ENCODE data around the gene ZKSCAN2.

DNA sequence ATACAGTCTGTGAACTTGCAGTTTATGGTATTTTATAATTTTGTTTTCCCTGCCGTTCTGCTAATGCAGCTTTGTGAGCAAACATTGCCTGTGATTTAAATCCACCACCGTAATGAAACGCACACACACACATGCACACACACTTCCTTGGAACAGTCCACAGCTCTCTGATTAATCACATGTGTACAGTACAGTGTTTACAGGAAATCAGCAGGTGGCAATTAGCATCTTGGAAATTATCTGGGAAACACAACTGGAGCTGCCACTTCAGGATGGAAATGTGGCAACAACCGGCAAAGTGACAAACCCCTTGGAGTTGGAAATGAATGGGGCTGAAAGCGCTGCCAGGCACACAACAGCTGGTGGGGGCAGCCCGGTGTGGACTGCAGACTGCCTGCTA is 12.9 kb upstream of the ZKSCAN2 start:
- TF ChIP-seq, protein P1, sequence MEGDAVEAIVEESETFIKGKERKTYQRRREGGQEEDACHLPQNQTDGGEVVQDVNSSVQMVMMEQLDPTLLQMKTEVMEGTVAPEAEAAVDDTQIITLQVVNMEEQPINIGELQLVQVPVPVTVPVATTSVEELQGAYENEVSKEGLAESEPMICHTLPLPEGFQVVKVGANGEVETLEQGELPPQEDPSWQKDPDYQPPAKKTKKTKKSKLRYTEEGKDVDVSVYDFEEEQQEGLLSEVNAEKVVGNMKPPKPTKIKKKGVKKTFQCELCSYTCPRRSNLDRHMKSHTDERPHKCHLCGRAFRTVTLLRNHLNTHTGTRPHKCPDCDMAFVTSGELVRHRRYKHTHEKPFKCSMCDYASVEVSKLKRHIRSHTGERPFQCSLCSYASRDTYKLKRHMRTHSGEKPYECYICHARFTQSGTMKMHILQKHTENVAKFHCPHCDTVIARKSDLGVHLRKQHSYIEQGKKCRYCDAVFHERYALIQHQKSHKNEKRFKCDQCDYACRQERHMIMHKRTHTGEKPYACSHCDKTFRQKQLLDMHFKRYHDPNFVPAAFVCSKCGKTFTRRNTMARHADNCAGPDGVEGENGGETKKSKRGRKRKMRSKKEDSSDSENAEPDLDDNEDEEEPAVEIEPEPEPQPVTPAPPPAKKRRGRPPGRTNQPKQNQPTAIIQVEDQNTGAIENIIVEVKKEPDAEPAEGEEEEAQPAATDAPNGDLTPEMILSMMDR (IDR thresholded peaks at IDR 0.05) = no peak
- TF ChIP-seq EZH2 (IDR thresholded peaks at IDR 0.05) (no peak), EZH2phosphoT487 (IDR thresholded peaks at IDR 0.05) (no peak)
